Measurements from ENCODE around the gene IFITM2. TPM values are rescaled to one million over a fixed set of nuclear protein-coding genes. Genes with fewer than 3 reads are reported as not detected.
"Not testable (repeated sequence)": the region's sequence is repeated elsewhere in the genome, so short reads cannot be mapped to it uniquely, and the experiment has no call there.

The IFITM2 gene
- total RNA-seq, 1 donor from 2014 or later: 32.1 TPM

- not testable (repeated sequence) for DNase-seq (ENCODE audit: low read depth in 2 of 2)
Measured at GRCh38 chr11:324593-325517, 17.2 kb downstream of the IFITM2 start.

GRCh38 chr11:325796-326591 is 18.4 kb downstream of the IFITM2 start:
- no peak for DNase-seq (ENCODE audit: low read depth in 2 of 2)

- no peak for DNase-seq (ENCODE audit: low read depth in 2 of 2)
Measured at GRCh38 chr11:326592-326841, 18.9 kb downstream of the IFITM2 start.

GRCh38 chr11:326842-327580 is 19.4 kb downstream of the IFITM2 start:
- DNase-seq (ENCODE audit: low read depth in 2 of 2): peak; percentile 85 to 92

GRCh38 chr11:327581-327923 is 19.9 kb downstream of the IFITM2 start:
- DNase-seq (ENCODE audit: low read depth in 2 of 2): no peak

- no peak for DNase-seq (ENCODE audit: low read depth in 2 of 2)
Measured at GRCh38 chr11:328012-328411, 20.4 kb downstream of the IFITM2 start.

GRCh38 chr11:328516-329100 is 21.0 kb downstream of the IFITM2 start:
- DNase-seq (ENCODE audit: low read depth in 2 of 2): not testable (repeated sequence)

- DNase-seq (ENCODE audit: low read depth in 2 of 2): no peak
Measured at GRCh38 chr11:329886-330253, 22.3 kb downstream of the IFITM2 start.

- no peak for DNase-seq (ENCODE audit: low read depth in 2 of 2)
Measured at GRCh38 chr11:330307-330693, 22.7 kb downstream of the IFITM2 start.

- no peak for DNase-seq (ENCODE audit: low read depth in 2 of 2)
Measured at GRCh38 chr11:330694-331357, 23.2 kb downstream of the IFITM2 start.

- no peak for DNase-seq (ENCODE audit: low read depth in 2 of 2)
Measured at GRCh38 chr11:331358-332060, 23.9 kb downstream of the IFITM2 start.

GRCh38 chr11:332651-333480 is 25.2 kb downstream of the IFITM2 start:
- DNase-seq (ENCODE audit: low read depth in 2 of 2): no peak

GRCh38 chr11:333616-334263 is 26.1 kb downstream of the IFITM2 start:
- not testable (repeated sequence) for DNase-seq (ENCODE audit: low read depth in 2 of 2)

- no peak for DNase-seq (ENCODE audit: low read depth in 2 of 2)
Measured at GRCh38 chr11:334264-334994, 26.8 kb downstream of the IFITM2 start.

GRCh38 chr11:335779-336658 is 28.4 kb downstream of the IFITM2 start:
- peak in 1 of 2 donors; percentile 45 for DNase-seq (ENCODE audit: low read depth in 2 of 2)

- no peak for DNase-seq (ENCODE audit: low read depth in 2 of 2)
Measured at GRCh38 chr11:336659-337198, 29.1 kb downstream of the IFITM2 start.

- no peak for DNase-seq (ENCODE audit: low read depth in 2 of 2)
Measured at GRCh38 chr11:337711-338110, 30.1 kb downstream of the IFITM2 start.

Data from lung microvascular endothelial cell (primary cell).